ENCODE measurements around the gene RUNX3.

The RUNX3 gene

DNA sequence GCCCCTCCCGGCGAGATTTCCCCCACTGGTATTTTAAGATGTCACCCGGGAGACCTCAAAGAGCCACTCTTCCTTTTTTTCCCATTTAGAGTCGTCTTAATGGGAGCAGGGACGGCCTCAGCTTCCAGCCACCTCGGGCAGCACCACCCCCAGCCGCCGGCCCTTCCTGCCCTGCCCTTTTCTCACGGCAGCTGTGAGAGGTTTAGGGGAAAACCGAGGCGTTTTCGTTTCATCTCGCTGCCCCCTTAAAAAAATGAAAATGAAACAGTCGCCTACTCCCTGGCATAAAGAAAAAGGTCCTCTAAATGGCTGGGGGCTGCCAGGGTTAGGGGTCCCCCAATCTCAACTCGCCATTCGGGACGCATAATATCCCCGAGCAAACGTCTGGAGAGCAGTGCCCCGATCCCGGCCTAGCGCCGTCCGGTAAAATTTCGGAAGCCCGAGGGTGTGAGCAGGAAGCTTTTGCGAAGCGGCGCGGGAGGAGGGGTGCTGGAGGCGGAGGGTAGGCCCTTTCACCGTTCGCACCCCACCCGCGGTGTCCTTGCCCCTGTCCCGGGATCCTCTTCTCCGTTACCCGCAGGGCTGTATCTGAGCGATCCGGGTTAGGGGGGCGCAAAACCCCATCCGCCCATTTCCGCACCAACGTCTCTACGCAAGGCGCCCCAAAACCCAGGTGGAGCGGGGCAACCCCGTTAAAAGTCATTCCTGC is 1.2 kb downstream of the RUNX3 start:
- Histone ChIP-seq H3K9me3 (ENCODE audit: control insufficient read depth, insufficient read depth, low read length) (no peaks in the 10 kb centered on the region), H3K79me2 (ENCODE audit: control insufficient read depth, low read length) (peaks cover 56% of the 10 kb centered on the region), H3K27ac (ENCODE audit: low read depth, low read length) (peak overlapping the region; percentile 37), H3K36me3 (ENCODE audit: control insufficient read depth, low read length) (peaks cover 42% of the 10 kb centered on the region), H3K4me2 (ENCODE audit: low read length) (peak overlapping the region; percentile 82), H4K20me1 (ENCODE audit: control insufficient read depth, insufficient read depth, low read depth, low read length) (peaks cover 27% of the 10 kb centered on the region; the same call in 1 of the 2 replicates), H3K27me3 (ENCODE audit: control insufficient read depth, low read length) (peaks cover 11% of the 10 kb centered on the region), H3K4me1 (ENCODE audit: control insufficient read depth, low read length) (peaks cover 67% of the 10 kb centered on the region), H3F3A (ENCODE audit: control insufficient read depth, insufficient read depth) (no peaks in the 10 kb centered on the region), H3K4me3 (ENCODE audit: low read length) (peak overlapping the region; percentile 85), H3K9me2 (replicated peaks; ENCODE audit: control insufficient read depth, low read length) (no peaks in the 10 kb centered on the region)
- TF ChIP-seq EZH2phosphoT487 (IDR thresholded peaks at IDR 0.05; ENCODE audit: borderline replicate concordance, low read length) = no peak
- TF ChIP-seq, protein P1, sequence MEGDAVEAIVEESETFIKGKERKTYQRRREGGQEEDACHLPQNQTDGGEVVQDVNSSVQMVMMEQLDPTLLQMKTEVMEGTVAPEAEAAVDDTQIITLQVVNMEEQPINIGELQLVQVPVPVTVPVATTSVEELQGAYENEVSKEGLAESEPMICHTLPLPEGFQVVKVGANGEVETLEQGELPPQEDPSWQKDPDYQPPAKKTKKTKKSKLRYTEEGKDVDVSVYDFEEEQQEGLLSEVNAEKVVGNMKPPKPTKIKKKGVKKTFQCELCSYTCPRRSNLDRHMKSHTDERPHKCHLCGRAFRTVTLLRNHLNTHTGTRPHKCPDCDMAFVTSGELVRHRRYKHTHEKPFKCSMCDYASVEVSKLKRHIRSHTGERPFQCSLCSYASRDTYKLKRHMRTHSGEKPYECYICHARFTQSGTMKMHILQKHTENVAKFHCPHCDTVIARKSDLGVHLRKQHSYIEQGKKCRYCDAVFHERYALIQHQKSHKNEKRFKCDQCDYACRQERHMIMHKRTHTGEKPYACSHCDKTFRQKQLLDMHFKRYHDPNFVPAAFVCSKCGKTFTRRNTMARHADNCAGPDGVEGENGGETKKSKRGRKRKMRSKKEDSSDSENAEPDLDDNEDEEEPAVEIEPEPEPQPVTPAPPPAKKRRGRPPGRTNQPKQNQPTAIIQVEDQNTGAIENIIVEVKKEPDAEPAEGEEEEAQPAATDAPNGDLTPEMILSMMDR (IDR thresholded peaks at IDR 0.05; ENCODE audit: low read depth, low read length, poor library complexity, severe bottlenecking) = no peak

DNA sequence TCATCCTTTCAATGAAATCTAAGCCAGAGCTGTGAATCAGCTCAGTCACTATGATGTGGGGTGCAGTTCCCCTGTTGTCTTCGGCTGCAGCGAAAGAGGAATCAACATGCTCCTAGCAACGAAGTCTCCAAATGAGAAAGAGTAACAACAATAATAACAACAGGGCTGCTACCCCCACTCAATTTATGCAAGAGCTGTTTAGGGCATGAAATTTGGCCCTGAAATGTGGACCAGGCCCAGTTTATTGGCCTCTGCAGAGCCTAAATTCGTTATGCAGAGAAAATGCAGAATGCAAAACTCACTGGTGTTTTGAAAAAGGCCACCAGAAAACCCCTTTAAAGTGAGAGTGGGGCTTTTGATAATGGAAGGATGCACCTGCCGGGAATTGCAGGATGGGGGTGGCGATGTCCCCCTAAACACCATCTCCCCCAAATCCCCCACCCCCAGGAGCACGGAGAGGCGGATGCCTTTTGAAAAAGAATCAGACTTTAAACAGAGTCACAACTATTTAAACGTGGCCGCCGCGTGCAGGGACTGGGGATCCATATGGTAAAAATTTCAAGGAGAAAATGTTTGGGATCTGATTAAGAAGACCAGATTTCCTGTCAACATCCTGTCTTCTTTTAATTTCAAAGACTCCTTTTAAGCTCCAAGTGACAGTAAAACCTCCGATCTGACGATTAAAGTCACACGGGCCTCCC is 1.9 kb downstream of the RUNX3 start:
- no peaks in the 10 kb centered on the region for H3K9me3 ChIP-seq (ENCODE audit: control insufficient read depth, insufficient read depth, low read length)
- H3F3A ChIP-seq (ENCODE audit: control insufficient read depth, insufficient read depth) = no peaks in the 10 kb centered on the region
- peak overlapping the region; percentile 82 for H3K4me2 ChIP-seq (ENCODE audit: low read length)
- H3K27ac ChIP-seq (ENCODE audit: low read depth, low read length) = no peak overlapping the region
- H3K9me2 ChIP-seq (replicated peaks; ENCODE audit: control insufficient read depth, low read length) = no peaks in the 10 kb centered on the region
- H3K4me1 ChIP-seq (ENCODE audit: control insufficient read depth, low read length) = peaks cover 74% of the 10 kb centered on the region
- H3K4me3 ChIP-seq (ENCODE audit: low read length) = peak overlapping the region; percentile 85
- H3K79me2 ChIP-seq (ENCODE audit: control insufficient read depth, low read length) = peaks cover 63% of the 10 kb centered on the region
- peaks cover 5% of the 10 kb centered on the region; the same call in 1 of the 2 replicates for H3K27me3 ChIP-seq (ENCODE audit: control insufficient read depth, low read length)
- H3K36me3 ChIP-seq (ENCODE audit: control insufficient read depth, low read length) = peaks cover 49% of the 10 kb centered on the region
- no peak for TF ChIP-seq EZH2phosphoT487 (IDR thresholded peaks at IDR 0.05; ENCODE audit: borderline replicate concordance, low read length)
- TF ChIP-seq, protein P1 (IDR thresholded peaks at IDR 0.05; ENCODE audit: low read depth, low read length, poor library complexity, severe bottlenecking) = no peak
- peaks cover 27% of the 10 kb centered on the region; the same call in 1 of the 2 replicates for H4K20me1 ChIP-seq (ENCODE audit: control insufficient read depth, insufficient read depth, low read depth, low read length)

DNA sequence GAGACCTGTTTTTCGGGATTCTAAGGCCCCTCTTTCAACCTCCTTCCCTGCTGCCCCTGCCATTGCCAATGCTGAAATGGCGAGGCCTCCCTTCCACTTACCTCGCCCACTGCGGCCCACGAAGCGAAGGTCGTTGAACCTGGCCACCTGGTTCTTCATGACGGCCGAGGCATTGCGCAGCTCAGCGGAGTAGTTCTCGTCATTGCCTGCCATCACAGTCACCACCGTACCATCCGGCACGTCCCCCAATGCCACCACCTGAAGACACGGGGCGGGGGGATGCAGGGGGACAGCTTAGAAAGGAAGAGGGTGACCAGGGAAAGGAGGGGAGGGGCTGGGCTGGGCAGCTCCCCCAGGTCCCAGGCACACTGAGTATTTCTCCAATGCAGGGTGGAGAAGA is 2.6 kb downstream of the RUNX3 start:
- no peaks in the 10 kb centered on the region for H3K9me2 ChIP-seq (replicated peaks; ENCODE audit: control insufficient read depth, low read length)
- H3K4me2 ChIP-seq (ENCODE audit: low read length) = peak overlapping the region; percentile 82
- peaks cover 71% of the 10 kb centered on the region for H3K4me1 ChIP-seq (ENCODE audit: control insufficient read depth, low read length)
- no peaks in the 10 kb centered on the region for H3F3A ChIP-seq (ENCODE audit: control insufficient read depth, insufficient read depth)
- peaks cover 52% of the 10 kb centered on the region for H3K36me3 ChIP-seq (ENCODE audit: control insufficient read depth, low read length)
- H3K79me2 ChIP-seq (ENCODE audit: control insufficient read depth, low read length) = peaks cover 65% of the 10 kb centered on the region
- peaks cover 27% of the 10 kb centered on the region; the same call in 1 of the 2 replicates for H4K20me1 ChIP-seq (ENCODE audit: control insufficient read depth, insufficient read depth, low read depth, low read length)
- H3K27ac ChIP-seq (ENCODE audit: low read depth, low read length) = no peak overlapping the region
- H3K27me3 ChIP-seq (ENCODE audit: control insufficient read depth, low read length) = no peaks in the 10 kb centered on the region
- no peak for TF ChIP-seq EZH2phosphoT487 (IDR thresholded peaks at IDR 0.05; ENCODE audit: borderline replicate concordance, low read length)
- TF ChIP-seq, protein P1 (IDR thresholded peaks at IDR 0.05; ENCODE audit: low read depth, low read length, poor library complexity, severe bottlenecking) = no peak
- no peaks in the 10 kb centered on the region for H3K9me3 ChIP-seq (ENCODE audit: control insufficient read depth, insufficient read depth, low read length)
- peak overlapping the region; percentile 85 for H3K4me3 ChIP-seq (ENCODE audit: low read length)
